Measurements from ENCODE around the gene NUDCD3. TPM values are rescaled to one million over a fixed set of nuclear protein-coding genes. Genes with fewer than 3 reads are reported as not detected.

Gene NUDCD3
- polyA plus RNA-seq, 1 donor = 68.3 TPM

DNA sequence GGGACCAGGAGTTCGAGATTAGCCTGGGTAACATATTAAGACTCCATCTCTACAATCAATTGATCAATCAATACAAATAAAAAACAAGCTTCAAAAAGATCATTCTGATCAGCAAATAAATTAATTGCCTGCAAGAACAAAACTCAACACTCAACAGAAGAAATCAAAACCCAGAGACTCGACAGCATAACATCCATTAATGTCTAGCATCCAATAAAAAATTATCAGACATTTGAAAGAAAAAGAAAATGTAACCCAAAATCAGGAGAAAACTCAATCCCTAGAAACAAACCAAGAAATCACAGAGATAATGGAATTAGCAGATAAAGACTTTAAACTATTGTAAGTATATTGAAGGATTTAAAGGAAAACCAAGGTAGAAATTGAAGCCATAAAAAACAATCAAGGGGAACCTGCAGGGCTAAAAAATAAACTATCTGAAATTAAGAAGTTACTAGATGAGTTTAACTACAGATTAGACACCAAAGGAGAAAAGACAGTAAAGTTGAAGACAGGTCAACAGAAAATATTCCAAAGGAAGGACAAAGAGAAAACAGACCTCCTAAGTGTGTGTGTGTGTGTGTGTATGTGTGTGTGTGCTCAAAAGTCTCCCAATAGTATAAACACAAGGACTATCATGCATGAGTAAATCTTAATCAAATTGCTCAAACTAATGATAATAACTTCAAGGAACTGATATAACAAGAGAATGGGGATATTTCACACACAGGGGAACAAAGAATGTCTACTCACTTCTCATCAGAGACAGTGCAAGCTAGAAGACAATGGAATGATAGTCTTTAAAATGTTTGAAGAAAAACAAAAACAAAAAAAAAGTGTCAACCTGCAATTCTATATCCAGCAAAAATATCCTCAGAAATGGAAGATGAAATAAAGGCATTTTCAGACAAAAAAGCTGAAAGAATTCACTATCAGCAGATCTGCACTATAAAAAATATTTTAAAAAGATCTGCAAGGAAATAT, 7.7 kb downstream of the NUDCD3 start:
- no peak for DNase-seq
- Histone ChIP-seq H3K4me1 (ENCODE audit: control insufficient read depth, insufficient read depth, low read length) (peaks cover 8% of the 10 kb centered on the region), H3K27ac (ENCODE audit: low read length) (no peak overlapping the region), H3K9me3 (ENCODE audit: control insufficient read depth, low read depth, low read length) (peaks cover 13% of the 10 kb centered on the region), H3K27me3 (ENCODE audit: control insufficient read depth, insufficient read depth, low read length) (no peaks in the 10 kb centered on the region), H3K36me3 (ENCODE audit: control insufficient read depth, insufficient read depth, low read length) (peaks cover 61% of the 10 kb centered on the region), H3K4me3 (ENCODE audit: low read length) (no peak overlapping the region)
- 100% methylated on average over 1 of the region's 2 CpGs for WGBS (ENCODE audit: insufficient coverage, low lambda C conversion rate)

DNA sequence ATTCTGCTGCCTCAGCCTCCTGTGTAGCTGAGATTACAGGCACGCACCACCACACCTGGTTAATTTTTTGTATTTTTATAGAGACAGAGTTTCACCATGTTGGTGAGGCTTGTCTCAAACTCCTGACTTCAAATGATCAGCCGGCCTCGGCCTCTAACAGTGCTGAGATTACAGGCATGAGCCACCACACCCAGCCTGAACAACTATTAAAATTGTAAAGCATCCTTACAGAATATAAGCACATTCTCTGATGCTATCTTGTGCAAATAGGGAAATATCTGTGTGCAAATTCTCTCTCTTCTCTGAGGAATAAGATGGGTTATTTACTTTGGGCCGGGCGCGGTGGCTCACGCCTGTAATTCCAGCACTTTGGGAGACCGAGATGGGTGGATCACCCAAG, 12.5 kb downstream of the NUDCD3 start:
- peaks cover 7% of the 10 kb centered on the region for H3K9me3 ChIP-seq (ENCODE audit: control insufficient read depth, low read depth, low read length)
- H3K36me3 ChIP-seq (ENCODE audit: control insufficient read depth, insufficient read depth, low read length) = peaks cover 57% of the 10 kb centered on the region

GRCh38 chr7:44477063-44477830, 13.2 kb downstream of the NUDCD3 start:
- peaks cover 52% of the 10 kb centered on the region for H3K36me3 ChIP-seq (ENCODE audit: control insufficient read depth, insufficient read depth, low read length)
- H3K9me3 ChIP-seq (ENCODE audit: control insufficient read depth, low read depth, low read length) = peaks cover under 1% of the 10 kb centered on the region
- WGBS (ENCODE audit: insufficient coverage, low lambda C conversion rate) = no CpG with 5 or more reads among the region's 6 CpGs
- no peak overlapping the region for H3K4me3 ChIP-seq (ENCODE audit: low read length)
- H3K27me3 ChIP-seq (ENCODE audit: control insufficient read depth, insufficient read depth, low read length) = no peaks in the 10 kb centered on the region
- DNase-seq = peak; percentile 65 to 69
- peaks cover 6% of the 10 kb centered on the region for H3K4me1 ChIP-seq (ENCODE audit: control insufficient read depth, insufficient read depth, low read length)
- peak overlapping the region; percentile 1 for H3K27ac ChIP-seq (ENCODE audit: low read length)

More for the DNA sequence above, 12.5 kb downstream of the NUDCD3 start:
- no peak for DNase-seq
- no peaks in the 10 kb centered on the region for H3K27me3 ChIP-seq (ENCODE audit: control insufficient read depth, insufficient read depth, low read length)
- H3K4me3 ChIP-seq (ENCODE audit: low read length) = no peak overlapping the region
- H3K27ac ChIP-seq (ENCODE audit: low read length) = no peak overlapping the region
- H3K4me1 ChIP-seq (ENCODE audit: control insufficient read depth, insufficient read depth, low read length) = peaks cover 6% of the 10 kb centered on the region
- no CpG with 5 or more reads among the region's 8 CpGs for WGBS (ENCODE audit: insufficient coverage, low lambda C conversion rate)

DNA sequence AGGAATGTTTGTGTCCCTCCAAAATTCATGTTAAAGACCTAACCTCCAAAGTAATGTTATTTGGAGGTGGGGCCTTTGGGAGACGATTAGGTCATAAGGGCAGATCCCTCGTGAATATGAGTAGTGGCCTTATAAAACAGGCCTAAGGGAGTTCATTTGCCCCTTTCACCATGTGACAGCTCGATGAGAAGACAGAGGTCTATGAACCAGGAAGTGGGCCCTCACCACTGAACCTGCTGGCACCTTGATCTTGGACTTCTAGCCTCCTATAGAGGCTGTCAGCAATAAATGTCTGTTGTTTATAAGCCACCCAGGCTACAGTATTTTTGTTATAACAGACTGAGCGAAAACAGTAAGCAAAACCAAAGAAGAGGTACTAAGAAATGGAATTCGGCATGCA, 14.1 kb downstream of the NUDCD3 start:
- H3K36me3 ChIP-seq (ENCODE audit: control insufficient read depth, insufficient read depth, low read length) = peaks cover 45% of the 10 kb centered on the region
- no peak overlapping the region for H3K4me3 ChIP-seq (ENCODE audit: low read length)
- H3K4me1 ChIP-seq (ENCODE audit: control insufficient read depth, insufficient read depth, low read length) = peaks cover 11% of the 10 kb centered on the region
- no peaks in the 10 kb centered on the region for H3K9me3 ChIP-seq (ENCODE audit: control insufficient read depth, low read depth, low read length)
- 94% methylated on average over 2 of the region's 5 CpGs for WGBS (ENCODE audit: insufficient coverage, low lambda C conversion rate)
- DNase-seq = peak; percentile 34 to 54
- no peaks in the 10 kb centered on the region for H3K27me3 ChIP-seq (ENCODE audit: control insufficient read depth, insufficient read depth, low read length)
- peak overlapping the region; percentile 25 for H3K27ac ChIP-seq (ENCODE audit: low read length)

DNA sequence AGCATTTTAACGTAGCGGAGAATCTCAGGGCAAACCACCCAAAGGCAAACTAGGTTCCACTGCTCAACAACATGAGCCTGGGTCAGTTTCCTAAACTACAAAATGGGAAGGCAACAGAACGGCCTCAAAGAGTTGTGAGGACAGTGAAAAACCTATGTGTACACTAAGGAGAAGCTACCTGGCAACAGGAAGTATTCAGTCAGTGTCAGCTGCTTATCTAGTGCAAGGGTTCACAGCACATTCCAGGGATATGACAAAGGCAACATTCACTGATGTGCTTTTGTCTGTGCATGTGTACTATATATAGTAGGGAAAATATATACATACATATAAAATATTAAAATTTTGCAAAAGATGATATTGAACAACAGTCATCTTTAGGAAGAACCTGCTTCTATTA, 17.2 kb downstream of the NUDCD3 start:
- H3K27ac ChIP-seq (ENCODE audit: low read length) = peak overlapping the region; percentile 77
- H3K36me3 ChIP-seq (ENCODE audit: control insufficient read depth, insufficient read depth, low read length) = peaks cover 31% of the 10 kb centered on the region
- peak; percentile 43 to 64 for DNase-seq
- no peak overlapping the region for H3K4me3 ChIP-seq (ENCODE audit: low read length)
- H3K9me3 ChIP-seq (ENCODE audit: control insufficient read depth, low read depth, low read length) = no peaks in the 10 kb centered on the region
- H3K27me3 ChIP-seq (ENCODE audit: control insufficient read depth, insufficient read depth, low read length) = no peaks in the 10 kb centered on the region
- H3K4me1 ChIP-seq (ENCODE audit: control insufficient read depth, insufficient read depth, low read length) = peaks cover 25% of the 10 kb centered on the region
- 100% methylated on average over 1 of the region's 3 CpGs for WGBS (ENCODE audit: insufficient coverage, low lambda C conversion rate)

GRCh38 chr7:44472843-44473242, 17.6 kb downstream of the NUDCD3 start:
- H3K27me3 ChIP-seq (ENCODE audit: control insufficient read depth, insufficient read depth, low read length) = no peaks in the 10 kb centered on the region
- H3K27ac ChIP-seq (ENCODE audit: low read length) = peak overlapping the region; percentile 77
- peaks cover 25% of the 10 kb centered on the region for H3K4me1 ChIP-seq (ENCODE audit: control insufficient read depth, insufficient read depth, low read length)
- no peaks in the 10 kb centered on the region for H3K9me3 ChIP-seq (ENCODE audit: control insufficient read depth, low read depth, low read length)
- DNase-seq = no peak
- no peak overlapping the region for H3K4me3 ChIP-seq (ENCODE audit: low read length)
- WGBS (ENCODE audit: insufficient coverage, low lambda C conversion rate) = 86% methylated on average over 1 of the region's 3 CpGs
- H3K36me3 ChIP-seq (ENCODE audit: control insufficient read depth, insufficient read depth, low read length) = peaks cover 33% of the 10 kb centered on the region

- no peak overlapping the region for H3K4me3 ChIP-seq (ENCODE audit: low read length)
- H3K36me3 ChIP-seq (ENCODE audit: control insufficient read depth, insufficient read depth, low read length) = peaks cover 40% of the 10 kb centered on the region
- H3K27me3 ChIP-seq (ENCODE audit: control insufficient read depth, insufficient read depth, low read length) = no peaks in the 10 kb centered on the region
- H3K9me3 ChIP-seq (ENCODE audit: control insufficient read depth, low read depth, low read length) = no peaks in the 10 kb centered on the region
- DNase-seq = no peak
- WGBS (ENCODE audit: insufficient coverage, low lambda C conversion rate) = no CpG with 5 or more reads among the region's 3 CpGs
- no peak overlapping the region for H3K27ac ChIP-seq (ENCODE audit: low read length)
- H3K4me1 ChIP-seq (ENCODE audit: control insufficient read depth, insufficient read depth, low read length) = peaks cover 27% of the 10 kb centered on the region
Observed at GRCh38 chr7:44471850-44472249, 18.6 kb downstream of the NUDCD3 start.

- Histone ChIP-seq H3K27ac (ENCODE audit: low read length) (no peak overlapping the region), H3K4me1 (ENCODE audit: control insufficient read depth, insufficient read depth, low read length) (peaks cover 24% of the 10 kb centered on the region), H3K9me3 (ENCODE audit: control insufficient read depth, low read depth, low read length) (no peaks in the 10 kb centered on the region), H3K27me3 (ENCODE audit: control insufficient read depth, insufficient read depth, low read length) (no peaks in the 10 kb centered on the region), H3K36me3 (ENCODE audit: control insufficient read depth, insufficient read depth, low read length) (peaks cover 40% of the 10 kb centered on the region), H3K4me3 (ENCODE audit: low read length) (no peak overlapping the region)
- no peak for DNase-seq
- no CpG with 5 or more reads among the region's 1 CpG for WGBS (ENCODE audit: insufficient coverage, low lambda C conversion rate)
Observed at GRCh38 chr7:44471436-44471835, 19.0 kb downstream of the NUDCD3 start.

DNA sequence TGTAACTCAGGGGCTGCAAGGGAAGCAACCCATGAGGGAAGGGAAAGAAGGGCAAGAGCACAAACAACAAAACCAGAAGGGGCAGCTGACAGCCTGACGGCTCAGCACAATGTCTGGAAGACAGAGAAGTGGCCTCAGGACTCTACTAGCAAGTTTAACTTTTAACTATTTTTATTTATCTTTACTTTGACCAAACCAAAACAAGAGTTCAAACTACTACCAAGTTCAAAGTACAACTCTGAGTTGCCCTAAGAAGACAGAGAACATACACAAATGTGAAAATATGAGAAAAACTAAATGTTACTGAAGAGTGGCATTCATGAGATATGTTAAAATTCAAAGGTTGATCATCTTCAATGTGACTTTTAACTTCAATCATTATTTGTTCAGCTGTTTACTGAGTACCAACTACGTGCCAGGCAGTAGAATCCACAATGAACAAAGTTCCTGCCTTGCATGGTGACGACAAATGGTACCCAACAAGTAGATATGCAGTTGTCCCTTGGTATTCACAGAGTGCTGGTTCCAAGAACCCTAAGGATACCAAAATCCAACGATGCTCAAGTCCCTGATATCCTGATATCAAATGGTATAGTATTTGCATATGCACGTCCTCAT, 19.7 kb downstream of the NUDCD3 start:
- Histone ChIP-seq H3K4me3 (ENCODE audit: low read length) (no peak overlapping the region), H3K4me1 (ENCODE audit: control insufficient read depth, insufficient read depth, low read length) (peaks cover 24% of the 10 kb centered on the region), H3K27me3 (ENCODE audit: control insufficient read depth, insufficient read depth, low read length) (no peaks in the 10 kb centered on the region), H3K36me3 (ENCODE audit: control insufficient read depth, insufficient read depth, low read length) (peaks cover 40% of the 10 kb centered on the region), H3K27ac (ENCODE audit: low read length) (peak overlapping the region; percentile 84), H3K9me3 (ENCODE audit: control insufficient read depth, low read depth, low read length) (no peaks in the 10 kb centered on the region)
- WGBS (ENCODE audit: insufficient coverage, low lambda C conversion rate) = 67% methylated on average over 1 of the region's 5 CpGs
- DNase-seq = peak in 1 of 2 donors; percentile 49

DNA sequence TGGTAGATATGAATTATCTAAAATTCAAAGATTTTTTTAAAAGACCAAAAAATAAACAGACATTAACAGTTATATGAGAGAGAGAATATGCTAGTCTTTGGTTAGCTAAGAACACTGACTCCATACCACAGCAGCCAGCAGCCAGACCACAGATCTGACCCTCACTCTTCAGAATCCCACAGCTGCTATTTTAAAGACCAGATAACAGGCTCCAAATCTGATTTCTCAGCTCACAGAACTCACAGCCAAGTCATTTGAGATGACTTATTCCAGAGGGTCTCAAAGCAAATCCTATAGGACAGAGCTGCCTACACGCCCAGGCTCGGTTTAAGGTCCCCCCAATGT, 20.4 kb downstream of the NUDCD3 start:
- WGBS (ENCODE audit: insufficient coverage, low lambda C conversion rate) = no CpG with 5 or more reads among the region's 2 CpGs
- peaks cover 42% of the 10 kb centered on the region for H3K36me3 ChIP-seq (ENCODE audit: control insufficient read depth, insufficient read depth, low read length)

More for the DNA sequence above, 20.4 kb downstream of the NUDCD3 start:
- Histone ChIP-seq H3K9me3 (ENCODE audit: control insufficient read depth, low read depth, low read length) (no peaks in the 10 kb centered on the region), H3K27me3 (ENCODE audit: control insufficient read depth, insufficient read depth, low read length) (no peaks in the 10 kb centered on the region), H3K4me1 (ENCODE audit: control insufficient read depth, insufficient read depth, low read length) (peaks cover 24% of the 10 kb centered on the region), H3K4me3 (ENCODE audit: low read length) (no peak overlapping the region), H3K27ac (ENCODE audit: low read length) (peak overlapping the region; percentile 84)
- no peak for DNase-seq
